Thyroid gland (tissue), 4 donors: Measurements from ENCODE around the gene CASP10. TPM values are rescaled to one million over a fixed set of nuclear protein-coding genes. Genes with fewer than 3 reads are reported as not detected.

Source experiments
- DNase-seq, 2 donors: peaks; one replicate each; pipeline ENCODE4 v3.0.0-alpha.2; 2019
- H3K27ac ChIP-seq, 3 donors: fragments of 200-600 bp; sonication (generic); 1 replicate in 2 of 3; 2 replicates in 1 of 3; pipeline ENCODE4 v1.5.1; 2016 to 2019; ENCODE audit warnings: mild to moderate bottlenecking in 1 of 3, moderate library complexity in 1 of 3
- H3K27me3 ChIP-seq: fragments of 200-600 bp; sonication (generic); one replicate; pipeline ENCODE4 v1.5.1; 2019
- H3K36me3 ChIP-seq, 2 donors: fragments of 200-600 bp; sonication (generic); one replicate each; pipeline ENCODE4 v1.5.1; 2016 to 2019
- H3K4me1 ChIP-seq, 2 donors: fragments of 200-600 bp; sonication (generic); one replicate each; pipeline ENCODE4 v1.5.1; 2017 to 2019
- H3K4me3 ChIP-seq, 3 donors: fragments of 200-600 bp; sonication (generic); replicated peaks in 1 of 3; 1 replicate in 2 of 3; 2 replicates in 1 of 3; pipeline ENCODE4 v1.5.1; 2016; ENCODE audit warnings: mild to moderate bottlenecking in 1 of 3
- H3K9me3 ChIP-seq: fragments of 200-600 bp; sonication (generic); one replicate; pipeline ENCODE4 v1.5.1; 2017
- POLR2A ChIP-seq, 2 donors: fragments of 450-650 bp; IDR thresholded peaks; one replicate each; pipeline ENCODE4 v1.6.1; 2017; ENCODE audit warnings: antibody characterized with exemption in 2 of 2, mild to moderate bottlenecking in 2 of 2, moderate library complexity in 1 of 2
- WGBS, 2 donors: methylation state at CpG; one replicate each; pipeline ENCODE4 v1.1.5; 2017; 5-methylcytosine and 5-hydroxymethylcytosine counted together
- intact Hi-C: fragments of 100-400 bp; cut with DNase I; formaldehyde crosslinking; loops from one replicate; pipeline ENCODE4 v1.15.1; 2023
- total RNA-seq, 4 donors: library from RNA; depleted of rRNA; stranded (reverse); fragments of >200 nt; gene quantifications; one replicate each; pipeline ENCODE4 v1.2.3, GENCODE V29; 2016
- TF ChIP-seq, protein P1 (sequence below), 6 experiments: fragments of 200-600 bp in 3 of 6; fragments of 450-650 bp in 3 of 6; sonication (generic) in 3 of 6; IDR thresholded peaks; one replicate each; pipeline ENCODE4 v1.5.1; 2016 to 2019; ENCODE audit warnings: antibody characterized with exemption in 6 of 6, mild to moderate bottlenecking in 2 of 6, inconsistent platforms in 1 of 6, moderate library complexity in 1 of 6

The CASP10 gene
- total RNA-seq, 4 donors from 2014 or later, result 12.4 to 23.0 (median 20.0) TPM

DNA sequence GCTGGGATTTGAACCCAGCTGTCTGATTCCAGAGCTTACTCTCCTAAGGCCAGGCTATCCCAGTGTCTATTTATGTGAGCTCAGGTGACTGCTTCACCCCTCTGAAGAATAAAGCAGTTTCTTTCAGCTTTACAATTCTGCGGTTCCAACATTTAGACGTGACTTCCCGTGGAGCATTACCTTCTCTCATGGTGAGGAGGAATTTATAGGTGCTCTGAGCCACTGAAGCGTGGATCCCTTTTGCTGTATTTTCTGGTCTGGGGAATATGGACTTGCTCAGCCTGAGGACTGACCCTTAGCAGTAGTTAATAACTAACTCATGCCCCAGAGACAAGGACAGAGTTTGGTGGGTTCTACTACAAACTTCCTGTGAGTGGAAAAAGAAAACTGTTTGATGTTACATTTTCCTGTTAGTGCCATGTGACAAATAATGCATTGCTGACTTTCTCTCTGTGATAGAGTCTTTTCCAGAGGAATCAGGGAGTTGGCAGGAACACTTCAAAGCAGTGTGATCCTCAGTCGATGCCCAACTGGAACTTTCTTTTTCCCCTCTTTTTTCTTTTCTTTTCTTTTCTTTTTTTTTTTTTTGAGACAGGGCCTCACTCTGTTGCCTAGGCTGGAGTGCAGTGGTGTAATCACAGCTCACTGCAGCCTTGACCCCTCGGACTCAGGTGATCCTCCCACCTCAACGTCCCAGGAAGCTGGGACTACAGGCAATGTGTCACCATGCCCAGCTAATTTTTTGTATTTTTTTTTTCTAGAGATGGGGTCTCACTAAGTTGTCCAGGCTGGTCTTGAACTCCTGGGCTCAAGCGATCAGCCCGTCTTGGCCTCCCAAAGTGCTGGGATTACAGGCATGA lies 21.9 kb downstream of the CASP10 start:
- no peak for DNase-seq
- intact Hi-C loops, result no loop called here
- no peaks in the 10 kb centered on the region for H3K9me3 ChIP-seq
- H3K4me1 ChIP-seq, result peaks cover 10 to 12% of the 10 kb centered on the region in 2 donors
- WGBS, 2 donors, result 84 to 85% methylated on average over 9 of the region's 9 CpGs
- H3K4me3 ChIP-seq, result no peak overlapping the region
- no peaks in the 10 kb centered on the region for H3K27me3 ChIP-seq
- H3K36me3 ChIP-seq, result no peaks in the 10 kb centered on the region
- TF ChIP-seq, protein P1, sequence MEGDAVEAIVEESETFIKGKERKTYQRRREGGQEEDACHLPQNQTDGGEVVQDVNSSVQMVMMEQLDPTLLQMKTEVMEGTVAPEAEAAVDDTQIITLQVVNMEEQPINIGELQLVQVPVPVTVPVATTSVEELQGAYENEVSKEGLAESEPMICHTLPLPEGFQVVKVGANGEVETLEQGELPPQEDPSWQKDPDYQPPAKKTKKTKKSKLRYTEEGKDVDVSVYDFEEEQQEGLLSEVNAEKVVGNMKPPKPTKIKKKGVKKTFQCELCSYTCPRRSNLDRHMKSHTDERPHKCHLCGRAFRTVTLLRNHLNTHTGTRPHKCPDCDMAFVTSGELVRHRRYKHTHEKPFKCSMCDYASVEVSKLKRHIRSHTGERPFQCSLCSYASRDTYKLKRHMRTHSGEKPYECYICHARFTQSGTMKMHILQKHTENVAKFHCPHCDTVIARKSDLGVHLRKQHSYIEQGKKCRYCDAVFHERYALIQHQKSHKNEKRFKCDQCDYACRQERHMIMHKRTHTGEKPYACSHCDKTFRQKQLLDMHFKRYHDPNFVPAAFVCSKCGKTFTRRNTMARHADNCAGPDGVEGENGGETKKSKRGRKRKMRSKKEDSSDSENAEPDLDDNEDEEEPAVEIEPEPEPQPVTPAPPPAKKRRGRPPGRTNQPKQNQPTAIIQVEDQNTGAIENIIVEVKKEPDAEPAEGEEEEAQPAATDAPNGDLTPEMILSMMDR (IDR thresholded peaks at IDR 0.05), result no peak
- no peak for TF ChIP-seq POLR2A (IDR thresholded peaks at IDR 0.05)
- no peak overlapping the region for H3K27ac ChIP-seq

DNA sequence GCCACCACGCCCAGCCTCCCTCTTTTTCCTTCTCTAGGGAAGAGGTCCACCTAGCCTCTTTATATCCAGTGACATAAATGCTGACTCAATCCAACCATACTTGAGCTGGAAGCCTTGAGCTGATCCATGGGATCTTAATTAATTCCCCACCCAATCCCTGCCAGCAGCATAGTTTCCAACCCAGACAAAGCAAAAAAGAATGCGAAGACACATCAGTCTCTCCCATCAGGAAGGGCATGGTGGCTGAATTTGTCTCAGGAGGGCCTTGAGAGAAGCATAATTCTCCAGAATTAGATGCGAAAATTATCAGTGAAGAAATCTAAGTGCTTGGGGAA lies 22.5 kb downstream of the CASP10 start:
- DNase-seq, result no peak
- H3K36me3 ChIP-seq, result no peaks in the 10 kb centered on the region
- peaks cover 4 to 6% of the 10 kb centered on the region in 2 donors for H3K4me1 ChIP-seq
- no peaks in the 10 kb centered on the region for H3K27me3 ChIP-seq
- TF ChIP-seq, protein P1 (IDR thresholded peaks at IDR 0.05), result no peak
- no peak for TF ChIP-seq POLR2A (IDR thresholded peaks at IDR 0.05)
- H3K9me3 ChIP-seq, result no peaks in the 10 kb centered on the region
- intact Hi-C loops, result no loop called here
- WGBS, 2 donors, result 92 to 93% methylated on average over 3 of the region's 3 CpGs
- H3K27ac ChIP-seq, result no peak overlapping the region
- no peak overlapping the region for H3K4me3 ChIP-seq

DNA sequence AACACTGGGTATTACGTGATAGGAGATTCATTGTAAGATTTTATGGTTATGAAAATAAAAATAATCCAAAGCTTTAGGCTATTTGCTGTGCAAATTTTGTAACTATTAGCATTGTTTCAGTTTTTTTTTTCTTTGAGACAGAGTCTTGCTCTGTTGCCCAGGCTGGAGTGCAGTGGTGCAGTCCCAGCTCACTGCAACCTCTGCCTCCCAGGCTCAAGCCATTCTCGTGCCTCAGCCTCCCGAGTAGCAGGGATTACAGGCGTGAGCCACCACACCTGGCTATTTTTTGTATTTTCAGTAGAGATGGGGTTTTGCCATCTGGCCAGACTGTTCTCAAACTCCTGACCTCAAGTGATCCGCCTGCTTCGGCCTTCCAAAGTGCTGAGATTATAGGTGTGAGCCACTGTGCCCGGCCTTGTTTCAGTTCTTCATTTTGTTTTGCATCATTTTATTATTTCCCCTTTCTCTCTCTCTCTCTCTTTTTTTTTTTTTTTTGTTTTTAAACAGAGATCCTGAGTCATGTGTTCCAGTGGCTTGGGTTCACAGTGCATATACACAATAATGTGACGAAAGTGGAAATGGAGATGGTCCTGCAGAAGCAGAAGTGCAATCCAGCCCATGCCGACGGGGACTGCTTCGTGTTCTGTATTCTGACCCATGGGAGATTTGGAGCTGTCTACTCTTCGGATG lies 25.8 kb downstream of the CASP10 start:
- Histone ChIP-seq H3K9me3 (no peaks in the 10 kb centered on the region), H3K4me1 (peaks cover 2 to 6% of the 10 kb centered on the region in 2 donors), H3K27me3 (no peaks in the 10 kb centered on the region), H3K27ac (no peak overlapping the region), H3K4me3 (no peak overlapping the region), H3K36me3 (no peaks in the 10 kb centered on the region)
- TF ChIP-seq, protein P1 (IDR thresholded peaks at IDR 0.05), result no peak
- no peak for TF ChIP-seq POLR2A (IDR thresholded peaks at IDR 0.05)
- DNase-seq, result no peak
- intact Hi-C loops, result no loop called here
- WGBS, 2 donors, result 93% methylated on average over 12 of the region's 12 CpGs

DNA sequence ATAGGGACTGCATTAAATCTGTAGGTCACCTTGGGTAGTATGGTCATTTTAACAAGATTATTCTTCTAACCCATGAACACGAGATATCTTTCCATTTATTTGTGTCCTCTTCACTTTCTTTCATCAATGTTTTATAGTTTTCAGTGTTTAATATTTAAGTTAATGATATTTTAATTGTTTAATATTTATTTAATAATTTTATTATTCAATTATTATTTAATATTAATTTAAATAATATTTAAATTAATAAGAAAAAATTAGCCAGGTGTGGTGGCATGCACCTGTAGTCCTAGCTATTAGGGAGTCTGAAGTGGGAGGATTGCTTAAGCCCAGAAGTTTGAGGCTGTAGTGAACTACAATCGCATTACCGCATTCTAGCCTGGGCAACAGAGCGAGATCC lies 33.0 kb downstream of the CASP10 start:
- Histone ChIP-seq H3K4me1 (peaks cover 19 to 23% of the 10 kb centered on the region in 2 donors), H3K36me3 (no peaks in the 10 kb centered on the region), H3K27me3 (no peaks in the 10 kb centered on the region), H3K9me3 (no peaks in the 10 kb centered on the region), H3K27ac (no peak overlapping the region), H3K4me3 (no peak overlapping the region)
- intact Hi-C loops, result no loop called here
- DNase-seq, result no peak
- TF ChIP-seq POLR2A (IDR thresholded peaks at IDR 0.05), result no peak
- TF ChIP-seq, protein P1 (IDR thresholded peaks at IDR 0.05), result no peak
- 96 to 99% methylated on average over 4 of the region's 4 CpGs for WGBS, 2 donors

DNA sequence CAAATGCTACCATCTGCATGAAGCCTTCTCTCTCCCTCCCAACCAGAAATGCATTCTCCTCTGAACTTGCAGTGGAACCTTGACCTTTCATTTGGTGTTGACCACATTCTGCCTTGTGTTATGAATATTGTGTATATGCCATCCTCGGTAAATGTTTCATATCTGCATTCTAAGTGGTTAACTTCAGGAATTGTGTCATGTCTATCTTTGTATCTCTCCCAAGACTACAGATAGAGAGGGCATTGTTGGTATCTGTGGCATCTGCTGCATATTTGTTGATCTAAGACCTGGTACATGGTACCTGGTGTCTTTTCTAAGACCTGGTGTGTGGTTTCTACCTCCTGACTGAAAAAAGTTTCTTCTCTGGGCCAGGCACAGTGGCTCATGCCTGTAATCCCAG lies 34.0 kb downstream of the CASP10 start:
- no peak overlapping the region for H3K27ac ChIP-seq
- intact Hi-C loops, result no loop called here
- H3K27me3 ChIP-seq, result no peaks in the 10 kb centered on the region
- TF ChIP-seq, protein P1 (IDR thresholded peaks at IDR 0.05), result no peak
- TF ChIP-seq POLR2A (IDR thresholded peaks at IDR 0.05), result no peak
- H3K4me3 ChIP-seq, result no peak overlapping the region
- peaks cover 19 to 25% of the 10 kb centered on the region in 2 donors for H3K4me1 ChIP-seq
- H3K36me3 ChIP-seq, result no peaks in the 10 kb centered on the region
- H3K9me3 ChIP-seq, result no peaks in the 10 kb centered on the region
- WGBS, 2 donors, result 94 to 100% methylated on average over 1 of the region's 1 CpG
- no peak for DNase-seq
